Ascending aorta (tissue), 2 donors: ENCODE results near the gene KCNJ11. TPM values are rescaled to one million over a fixed set of nuclear protein-coding genes. Genes with fewer than 3 reads are reported as not detected.
A peak's percentile ranks its signal among the peaks of the same experiment; 100 is the strongest.

Source experiments
- DNase-seq, 2 donors: peaks; one replicate each; pipeline ENCODE4 v3.0.0-alpha.2; 2019; ENCODE audit warnings: low spot score in 2 of 2
- H3K27ac ChIP-seq, 2 donors: fragments of 200-600 bp; sonication (generic); one replicate each; pipeline ENCODE4 v1.5.1; 2016 to 2017; ENCODE audit warnings: mild to moderate bottlenecking in 1 of 2
- H3K27me3 ChIP-seq: fragments of 200-600 bp; sonication (generic); one replicate; pipeline ENCODE4 v1.5.1; 2017
- H3K36me3 ChIP-seq, 2 donors: fragments of 200-600 bp; sonication (generic); one replicate each; pipeline ENCODE4 v1.5.1; 2016
- H3K4me1 ChIP-seq, 2 donors: fragments of 200-600 bp; sonication (generic); one replicate each; pipeline ENCODE4 v1.5.1; 2016 to 2017; ENCODE audit warnings: mild to moderate bottlenecking in 1 of 2
- H3K4me3 ChIP-seq, 2 donors: fragments of 200-600 bp; sonication (generic); one replicate each; pipeline ENCODE4 v1.5.1; 2016 to 2017; ENCODE audit warnings: mild to moderate bottlenecking in 1 of 2
- H3K9me3 ChIP-seq, 2 donors: fragments of 200-600 bp; sonication (generic); one replicate each; pipeline ENCODE4 v1.5.1; 2016
- CTCF ChIP-seq, 3 experiments: fragments of 200-600 bp in 2 of 3; fragments of 450-650 bp in 1 of 3; sonication (generic) in 2 of 3; IDR thresholded peaks; one replicate each; pipeline ENCODE4 v1.5.1; 2016 to 2019; ENCODE audit warnings: antibody characterized with exemption in 3 of 3, mild to moderate bottlenecking in 1 of 3, moderate library complexity in 1 of 3
- intact Hi-C: fragments of 100-400 bp; cut with DNase I; formaldehyde crosslinking; loops from one replicate; pipeline ENCODE4 v1.15.1; 2023
- total RNA-seq: library from RNA; depleted of rRNA; stranded (reverse); fragments of >200 nt; gene quantifications from one replicate; pipeline ENCODE4 v1.1.0, GENCODE V29; 2016

Gene KCNJ11
- total RNA-seq = not detected

- TF ChIP-seq CTCF (IDR thresholded peaks at IDR 0.05) = no peak
- intact Hi-C loops = loop anchor here (5.0 to 10.0 kb wide), 2 partner anchors 181 to 586 kb away; partner anchors contain the start of gene PIK3C2A
- H3K27me3 ChIP-seq = no peaks in the 10 kb centered on the region
- H3K4me1 ChIP-seq = peaks cover 7 to 8% of the 10 kb centered on the region in 2 donors
- H3K27ac ChIP-seq = peak within 1 kb of the TSS in 1 of 2 donors; percentile 20
- H3K4me3 ChIP-seq = peak within 1 kb of the TSS; percentile 57 to 67
- H3K9me3 ChIP-seq = no peaks in the 10 kb centered on the region
- DNase-seq = no peak
- H3K36me3 ChIP-seq = no peaks in the 10 kb centered on the region
Measured at GRCh38 chr11:17388609-17389210, at the start of gene KCNJ11. Gene KCNJ11, minus strand, starts transcription at chr11:17388659. Its CDS starts 568 bp downstream, at chr11:17388091.

- no peak for TF ChIP-seq CTCF (IDR thresholded peaks at IDR 0.05)
- intact Hi-C loops = no loop called here
- Histone ChIP-seq H3K27ac (no peak overlapping the region), H3K27me3 (no peaks in the 10 kb centered on the region), H3K36me3 (no peaks in the 10 kb centered on the region), H3K9me3 (no peaks in the 10 kb centered on the region), H3K4me3 (no peak overlapping the region), H3K4me1 (no peaks in the 10 kb centered on the region)
- DNase-seq = no peak
Measured at GRCh38 chr11:17437366-17437765, 48.9 kb upstream of the KCNJ11 start.

GRCh38 chr11:17434108-17434507 lies 45.6 kb upstream of the KCNJ11 start:
- Histone ChIP-seq H3K27ac (no peak overlapping the region), H3K4me1 (peaks cover 3 to 7% of the 10 kb centered on the region in 2 donors), H3K9me3 (no peaks in the 10 kb centered on the region), H3K4me3 (no peak overlapping the region), H3K36me3 (no peaks in the 10 kb centered on the region), H3K27me3 (no peaks in the 10 kb centered on the region)
- intact Hi-C loops = no loop called here
- DNase-seq = no peak
- TF ChIP-seq CTCF (IDR thresholded peaks at IDR 0.05) = no peak

GRCh38 chr11:17432002-17432401 lies 43.5 kb upstream of the KCNJ11 start:
- no peak for TF ChIP-seq CTCF (IDR thresholded peaks at IDR 0.05)
- Histone ChIP-seq H3K27ac (peak overlapping the region; percentile 4 to 9), H3K9me3 (no peaks in the 10 kb centered on the region), H3K36me3 (no peaks in the 10 kb centered on the region), H3K27me3 (no peaks in the 10 kb centered on the region), H3K4me1 (peaks cover 3 to 7% of the 10 kb centered on the region in 2 donors), H3K4me3 (no peak overlapping the region)
- DNase-seq = no peak
- intact Hi-C loops = no loop called here

- no peaks in the 10 kb centered on the region for H3K27me3 ChIP-seq
- H3K4me3 ChIP-seq = no peak overlapping the region
- no peak for DNase-seq
- no peak for TF ChIP-seq CTCF (IDR thresholded peaks at IDR 0.05)
- H3K9me3 ChIP-seq = no peaks in the 10 kb centered on the region
- intact Hi-C loops = no loop called here
- peak overlapping the region; percentile 4 to 20 for H3K27ac ChIP-seq
- H3K4me1 ChIP-seq = peaks cover 3 to 7% of the 10 kb centered on the region in 2 donors
- H3K36me3 ChIP-seq = no peaks in the 10 kb centered on the region
Measured at GRCh38 chr11:17431139-17431538, 42.7 kb upstream of the KCNJ11 start.
